HG03159 (cell line): ENCODE measurements around the gene NT5C3A.
"Not testable (repeated sequence)": the region's sequence is repeated elsewhere in the genome, so short reads cannot be mapped to it uniquely, and the experiment has no call there.

ENCODE experiments used
- ATAC-seq: cut with Tn5 transposase; IDR thresholded peaks from one replicate; pipeline ENCODE4 v1.9.1; 2021; ENCODE audit warnings: mild to moderate bottlenecking, moderate library complexity; ENCODE audit not compliant: unreplicated experiment

Gene NT5C3A

DNA sequence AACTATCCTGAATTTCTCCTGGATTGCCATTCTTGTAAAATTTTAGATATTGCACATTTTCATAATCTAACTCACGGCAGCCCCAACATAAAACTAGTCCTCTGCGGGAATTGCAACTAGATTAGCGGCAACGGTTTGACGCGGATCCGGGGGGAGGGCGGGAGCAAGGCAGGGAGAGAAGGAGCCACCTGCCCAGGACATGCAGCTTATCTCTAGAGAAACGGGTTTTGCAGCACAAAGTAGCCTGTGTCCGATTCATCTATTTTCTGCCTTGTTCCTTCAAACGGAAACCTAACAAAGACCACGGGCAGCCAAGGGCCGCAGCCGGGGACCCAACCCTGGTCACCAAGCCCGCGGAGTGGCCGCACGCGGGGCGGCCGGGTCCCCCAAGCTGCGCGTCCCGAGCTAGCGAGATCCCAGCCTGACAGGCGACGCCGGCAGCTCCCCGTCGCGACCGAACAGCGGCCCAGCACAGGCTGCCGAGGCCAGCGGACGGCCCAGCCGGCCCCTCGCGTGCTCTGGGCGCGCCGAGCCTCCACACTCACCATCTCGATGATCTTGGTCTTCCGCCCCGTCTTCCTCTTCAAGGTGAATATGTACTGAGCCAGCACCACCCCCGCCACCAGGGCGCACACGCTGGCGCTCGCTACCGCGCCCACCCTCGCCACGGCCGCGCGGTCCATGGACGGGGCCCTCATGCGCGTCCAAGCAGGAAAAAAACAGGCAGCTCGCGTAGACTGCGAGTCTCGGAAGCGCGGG, at the start of gene NT5C3A:
Gene NT5C3A, minus strand, starts transcription at position 754 of the 759 bp plus-strand sequence. Its CDS starts 71 bp downstream, at position 683.
- peak; percentile 47 for ATAC-seq

DNA sequence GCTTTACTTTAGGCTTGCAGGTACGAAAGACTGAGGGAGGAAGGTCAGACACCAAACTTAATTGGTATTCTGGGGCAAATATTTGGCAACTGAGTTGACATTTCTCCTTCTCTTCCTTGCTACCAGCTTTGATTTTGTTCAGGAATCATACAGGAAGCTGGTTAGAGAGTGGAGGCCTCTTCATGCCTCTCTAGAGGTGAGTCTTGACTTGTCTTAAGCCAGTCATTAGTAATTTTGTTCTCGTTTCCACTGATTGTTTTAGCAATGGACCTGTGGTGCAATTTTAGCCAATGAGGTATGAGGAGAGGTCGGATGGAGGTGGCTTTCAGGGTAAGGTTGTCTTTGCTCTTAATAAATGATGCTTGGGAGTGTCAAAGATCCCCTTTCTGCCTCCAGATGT, 49.0 kb upstream of the NT5C3A start:
- ATAC-seq = no peak

DNA sequence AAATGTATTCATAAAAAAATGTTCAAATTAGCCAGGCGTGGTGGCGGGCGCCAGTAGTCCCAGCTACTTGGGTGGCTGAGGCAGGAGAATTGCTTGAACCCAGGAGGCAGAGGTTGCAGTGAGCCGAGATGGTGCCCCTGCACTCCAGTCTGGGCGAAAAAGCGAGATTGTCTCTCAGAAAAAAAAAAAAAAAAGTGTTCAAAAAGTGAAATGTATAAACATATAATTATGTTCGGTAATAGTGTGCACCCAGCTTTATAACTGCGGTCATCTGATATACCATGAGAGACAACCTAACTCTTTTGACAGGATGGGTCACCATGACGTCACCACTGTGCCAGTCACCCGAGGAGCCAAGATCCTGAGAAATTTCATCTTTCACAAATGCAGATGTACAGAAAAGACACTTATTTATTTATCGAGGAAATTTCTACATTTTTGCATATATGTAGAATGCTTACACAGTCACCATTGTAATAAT, 47.2 kb upstream of the NT5C3A start:
- no peak for ATAC-seq

DNA sequence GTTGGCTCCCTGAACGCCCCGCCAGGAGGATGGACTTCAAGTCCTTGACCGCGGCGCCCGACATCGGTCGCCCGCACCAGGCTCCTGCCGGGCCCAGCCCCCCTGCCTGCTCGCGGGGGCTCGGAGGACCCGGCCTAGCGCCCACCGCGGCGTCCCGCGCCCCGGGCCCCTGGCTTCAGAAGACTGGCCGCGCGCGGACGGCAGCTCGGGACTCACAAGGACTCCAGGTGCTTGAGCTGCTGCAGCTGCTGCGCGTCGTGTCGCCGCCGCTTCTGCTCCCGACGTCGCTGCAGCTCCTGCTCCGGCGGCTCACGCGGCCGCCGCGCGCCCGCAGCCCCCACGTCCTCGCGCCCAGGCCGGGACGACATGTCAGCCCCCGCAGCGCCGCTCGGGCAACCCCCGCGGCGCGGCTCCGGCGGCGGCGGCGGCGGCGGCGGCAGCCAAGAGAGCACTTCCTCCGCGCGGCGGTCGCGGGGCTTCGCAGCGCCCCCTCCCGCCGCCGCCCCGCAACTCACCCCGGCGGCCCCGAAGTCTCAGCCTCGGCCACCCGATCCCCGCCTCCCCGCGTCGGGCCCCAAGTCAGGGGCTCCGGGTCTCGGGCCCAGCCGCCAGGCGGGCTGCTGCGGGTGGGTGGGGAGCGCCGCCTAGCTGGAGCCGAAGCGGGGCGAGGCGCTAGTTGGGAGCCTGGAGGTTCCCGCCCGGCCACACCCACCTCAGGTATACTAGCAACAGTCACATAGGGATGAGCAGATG, 46.6 kb upstream of the NT5C3A start, which contains the start of gene RP9:
Gene RP9, minus strand, starts transcription at position 400 of the 753 bp plus-strand sequence. Its CDS starts 32 bp downstream, at position 368.
- peak; percentile 88 for ATAC-seq

DNA sequence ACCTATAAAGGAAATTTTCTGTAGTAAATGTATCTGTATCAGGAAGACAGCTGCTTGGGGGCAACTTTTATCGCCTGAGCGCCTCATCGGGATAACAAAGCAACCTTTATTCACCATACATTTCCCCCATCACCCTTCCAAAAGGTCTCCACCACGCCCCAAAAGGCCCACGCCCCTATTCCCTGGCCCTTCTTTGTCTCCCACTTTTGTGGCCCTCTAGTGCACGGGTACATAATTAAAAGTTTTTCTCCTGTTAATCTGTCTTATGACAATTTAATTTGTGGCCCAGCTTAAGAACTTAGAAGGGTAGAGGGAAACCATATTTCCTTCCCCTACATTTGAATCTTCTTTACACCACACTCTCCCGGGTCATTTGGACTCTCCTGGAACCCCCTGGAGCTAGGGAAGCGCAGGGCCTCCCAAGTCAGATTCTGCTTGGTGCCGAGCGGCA, 46.0 kb upstream of the NT5C3A start:
- peak; percentile 22 for ATAC-seq

DNA sequence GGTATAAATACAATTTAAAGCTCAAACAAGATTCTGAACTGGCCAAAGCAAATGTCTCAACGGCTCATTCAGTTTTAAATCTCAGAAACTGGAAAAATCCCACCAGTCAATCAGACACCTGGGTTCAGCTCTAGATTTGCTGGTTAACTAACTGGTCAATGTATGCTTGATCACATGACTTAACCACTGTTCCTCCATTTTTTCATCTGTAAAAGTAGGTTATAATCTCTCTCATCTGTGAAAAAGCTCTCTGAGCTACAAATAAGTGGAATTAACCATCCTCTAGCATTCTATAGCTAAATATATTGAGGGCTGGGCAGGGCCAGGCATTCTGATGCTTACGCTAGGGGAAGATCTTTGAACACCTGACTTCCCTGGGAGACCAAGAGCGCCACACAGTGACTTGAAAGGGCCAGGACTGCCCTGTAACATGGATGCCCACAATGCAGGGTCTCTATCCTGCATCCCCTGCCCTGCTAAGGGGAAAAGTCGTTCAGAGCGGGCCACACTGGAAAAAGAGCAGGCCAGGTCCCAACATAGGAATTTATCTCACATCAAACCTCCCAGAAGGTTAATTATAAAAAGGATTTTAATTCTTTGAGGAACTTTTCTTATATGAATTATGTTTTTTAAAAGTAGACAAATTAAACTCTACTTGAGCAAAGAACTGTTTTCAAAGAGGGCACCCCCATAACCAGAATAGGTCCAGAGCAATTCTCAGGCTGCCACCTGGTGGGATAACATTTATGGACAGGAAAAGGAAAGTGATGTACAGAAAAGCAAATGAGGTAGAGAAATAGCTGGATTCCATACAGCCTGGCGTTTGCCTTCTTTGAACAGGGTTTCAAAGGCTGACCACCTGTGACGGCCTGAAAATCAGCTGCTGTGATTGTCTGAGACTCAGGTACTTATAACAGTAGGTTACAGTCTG, 44.8 kb upstream of the NT5C3A start:
- no peak for ATAC-seq

DNA sequence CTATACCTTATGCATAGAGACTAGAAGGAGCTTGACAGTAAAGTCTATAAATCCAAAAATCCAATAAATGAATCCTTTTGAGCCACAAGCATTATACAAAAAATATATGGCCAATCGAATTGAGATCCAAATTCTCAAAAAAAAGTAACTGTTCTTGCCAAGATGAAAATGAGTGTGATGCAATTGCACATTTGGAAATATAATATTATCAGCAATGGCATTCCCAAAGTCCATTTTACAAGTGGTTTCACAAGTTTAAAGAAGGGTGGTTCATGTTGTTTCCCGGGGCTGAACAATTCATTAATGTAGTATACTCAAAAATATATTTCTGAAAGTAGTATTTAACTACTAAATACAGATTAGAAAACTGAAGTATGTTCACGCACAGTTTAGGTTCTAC, 39.3 kb upstream of the NT5C3A start:
- no peak for ATAC-seq

DNA sequence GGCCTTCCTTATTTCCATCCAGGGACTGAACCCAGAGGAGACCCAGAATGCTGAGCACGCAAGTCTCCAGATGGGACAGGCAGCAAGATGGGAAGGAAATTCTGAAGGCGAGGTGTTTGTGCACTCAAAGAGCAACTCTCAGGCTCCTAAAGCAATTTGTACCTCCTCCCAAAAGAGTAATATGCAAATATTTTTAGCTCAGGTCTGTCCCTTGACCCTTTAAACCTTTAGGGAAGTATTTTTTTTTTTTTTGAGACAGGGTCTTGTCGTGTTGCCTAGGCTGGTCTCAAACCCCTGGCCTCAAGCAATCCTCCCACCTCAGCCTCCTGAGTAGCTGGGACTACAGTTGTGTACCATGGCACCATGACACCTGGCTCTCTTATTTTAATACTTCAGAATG, 38.2 kb upstream of the NT5C3A start:
- no peak for ATAC-seq

DNA sequence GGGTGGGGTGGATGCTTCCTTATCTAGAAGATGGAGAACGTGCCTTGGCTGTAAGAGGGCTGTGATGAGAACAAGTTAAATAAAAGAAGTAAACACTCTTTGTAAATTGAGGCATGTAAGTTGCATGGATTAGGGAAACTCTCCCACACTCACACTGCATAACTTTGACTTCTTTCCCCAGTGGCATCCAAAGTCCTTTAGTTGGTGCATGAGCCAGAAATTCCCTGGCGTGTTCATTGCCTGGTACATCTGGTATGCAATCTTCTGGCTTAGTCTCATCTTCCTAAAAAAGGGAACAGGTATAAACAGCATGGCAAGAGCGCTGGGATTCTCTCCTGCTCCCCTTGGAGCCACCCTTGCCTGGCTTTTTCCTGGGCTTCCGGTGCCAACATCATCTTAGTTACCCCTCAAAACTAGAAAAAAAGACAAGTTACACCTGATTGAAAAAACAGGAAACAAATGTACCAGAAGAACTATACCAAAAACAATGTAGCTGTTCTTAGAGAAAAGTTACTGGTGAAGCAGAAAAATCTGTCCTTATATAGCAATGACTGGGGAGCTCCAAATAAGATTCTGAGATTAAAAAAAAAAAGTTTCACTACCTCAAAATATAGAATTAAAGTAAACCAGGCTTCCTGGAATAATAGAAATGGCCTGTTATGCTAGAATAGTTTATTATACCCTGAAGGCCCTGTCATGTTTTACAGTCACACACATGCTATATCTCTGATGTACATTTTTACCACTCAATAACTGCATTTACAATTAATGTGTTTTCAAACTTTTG, 36.8 kb upstream of the NT5C3A start:
- ATAC-seq = no peak

DNA sequence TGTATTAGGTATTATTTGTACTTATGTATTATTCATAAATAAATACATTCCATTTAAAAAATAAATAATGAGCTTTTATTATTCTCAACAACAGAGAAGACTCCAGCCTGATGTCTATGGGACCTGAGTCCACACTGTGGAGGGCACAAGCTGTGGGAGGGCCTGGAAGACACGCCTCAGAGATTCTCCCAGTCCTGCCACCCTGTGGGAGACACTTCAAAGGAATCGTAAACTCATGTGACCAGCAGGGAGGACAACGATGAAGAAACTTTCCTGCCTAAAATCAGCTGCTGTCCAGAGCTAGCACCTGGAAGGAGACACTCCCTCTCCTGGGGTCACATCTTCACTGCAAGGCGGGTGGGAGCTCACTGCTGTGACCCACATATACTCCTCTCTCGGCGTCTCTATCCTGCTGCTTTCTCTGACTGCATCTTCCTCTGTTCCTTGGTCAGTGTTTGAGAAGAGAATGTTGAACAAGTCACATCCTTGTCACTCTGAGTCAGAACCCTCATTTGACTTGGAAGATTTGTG, 32.2 kb upstream of the NT5C3A start:
- not testable (repeated sequence) for ATAC-seq

DNA sequence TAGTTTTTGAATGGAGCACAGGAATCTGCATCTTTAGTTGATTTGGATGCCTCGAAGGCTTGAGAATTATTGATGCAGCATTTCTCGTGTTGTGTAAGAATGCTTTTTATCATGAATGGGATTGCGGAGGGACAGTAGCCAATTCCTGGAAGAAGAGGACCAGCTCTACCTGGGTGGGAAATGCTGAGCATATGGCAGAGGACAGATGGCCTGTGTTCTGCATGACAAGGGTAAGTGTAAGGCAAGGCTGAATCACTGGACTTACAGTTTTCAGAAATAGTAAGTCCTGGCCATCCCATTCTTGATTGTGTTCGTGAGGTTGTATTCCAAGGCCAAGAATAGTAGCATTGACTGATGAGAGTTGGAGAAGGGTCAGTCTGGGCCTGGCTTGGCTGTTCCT, 30.7 kb upstream of the NT5C3A start:
- ATAC-seq = no peak

DNA sequence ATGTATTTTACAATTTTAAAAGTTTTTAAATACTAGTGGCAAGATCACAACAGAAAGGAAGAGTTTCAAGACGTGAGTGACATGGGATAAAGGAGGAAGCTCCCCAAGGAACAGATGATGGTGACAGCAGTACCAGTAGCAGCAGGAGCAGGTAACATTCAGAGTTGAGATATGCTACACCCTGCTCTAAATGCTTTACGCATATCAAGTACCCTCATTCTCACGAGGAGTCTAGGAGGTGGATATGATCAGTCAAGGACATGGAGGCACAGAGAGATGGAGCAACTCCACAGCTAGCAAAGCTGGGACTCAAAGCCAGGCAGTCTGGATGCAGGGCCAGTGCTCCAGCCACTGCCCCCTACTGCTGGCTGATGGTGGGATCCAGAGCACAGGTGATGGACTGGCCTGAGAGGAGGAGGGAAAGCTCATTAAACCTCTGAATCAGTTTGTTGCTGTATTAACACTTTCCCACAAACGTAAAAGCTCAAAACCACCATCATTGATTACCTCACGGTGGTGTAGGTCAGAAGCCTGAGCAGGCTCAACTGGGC, 29.1 kb upstream of the NT5C3A start:
- no peak for ATAC-seq

DNA sequence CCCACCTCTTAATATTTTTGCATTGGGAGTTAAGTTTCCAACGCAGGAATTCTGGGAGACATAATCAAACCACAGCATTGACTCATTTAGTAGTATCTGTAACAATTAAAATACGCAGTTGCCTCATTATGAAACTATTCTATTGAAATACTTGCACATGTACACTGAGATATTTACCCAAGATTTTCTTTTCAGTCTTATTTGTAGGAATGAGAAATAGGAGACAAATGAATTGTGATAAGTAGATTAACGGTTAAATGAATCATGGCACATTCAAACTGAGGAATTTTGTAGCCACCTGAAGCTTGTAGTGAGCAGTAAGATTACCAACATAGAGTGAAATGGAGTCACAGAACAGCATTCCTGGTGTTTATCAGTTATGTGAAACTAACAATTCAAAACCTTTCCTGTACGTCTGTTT, 28.5 kb upstream of the NT5C3A start:
- no peak for ATAC-seq

DNA sequence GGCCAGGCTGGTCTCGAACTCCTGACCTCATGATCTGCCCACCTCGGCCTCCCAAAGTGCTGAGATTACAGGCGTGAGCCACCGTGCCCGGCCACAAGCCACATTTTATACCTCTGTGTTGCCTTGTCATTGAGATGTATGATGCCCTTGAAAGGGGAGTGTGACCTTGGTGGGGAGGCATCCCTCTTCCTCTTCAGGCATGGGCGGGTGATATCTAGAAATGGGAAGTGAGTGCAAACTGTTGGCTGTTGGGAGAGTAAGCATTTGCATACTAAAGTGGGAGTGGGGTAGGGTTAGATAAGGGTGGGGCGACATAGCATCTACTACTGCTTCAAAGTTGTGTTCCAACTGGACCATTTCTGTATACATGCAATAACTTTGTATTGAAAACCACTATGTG, 26.6 kb upstream of the NT5C3A start:
- no peak for ATAC-seq

DNA sequence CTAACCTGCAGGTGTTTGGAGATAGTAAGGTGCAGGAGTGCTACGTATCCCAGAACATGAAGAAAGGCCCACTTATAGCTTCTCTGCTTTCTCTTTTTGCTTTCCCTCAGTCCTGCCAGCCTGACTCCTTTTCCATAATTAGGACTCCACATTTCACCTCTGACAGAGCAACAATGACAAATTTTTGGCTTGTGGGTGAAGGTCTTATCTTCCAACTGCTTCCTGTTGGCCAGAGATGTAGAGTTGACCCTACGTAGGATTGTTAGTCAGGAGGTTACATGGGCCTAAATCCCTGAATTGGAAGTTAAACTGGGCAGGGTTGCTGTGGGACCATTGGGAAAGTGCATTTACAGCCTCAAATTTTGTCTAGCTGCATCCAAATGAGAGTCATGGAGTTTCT, 25.3 kb upstream of the NT5C3A start:
- ATAC-seq = no peak

DNA sequence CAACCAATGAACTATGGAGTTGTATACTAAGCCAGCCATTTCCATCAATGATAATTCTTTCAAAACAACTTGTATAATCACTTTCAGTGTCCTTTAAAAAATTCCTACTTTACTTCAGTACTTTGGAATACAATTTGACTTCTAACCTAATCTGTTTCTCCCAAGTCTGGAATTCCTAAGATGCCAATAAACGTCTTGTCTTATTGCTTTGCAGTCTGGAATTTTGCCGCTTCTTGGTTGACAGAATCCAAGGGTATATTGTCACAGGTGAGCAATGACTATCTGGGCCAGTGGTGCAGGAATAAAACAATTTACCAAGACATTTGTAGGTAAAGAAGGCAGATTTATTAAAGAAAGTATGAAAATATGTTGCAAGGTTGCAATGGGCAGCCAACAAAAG, 24.8 kb upstream of the NT5C3A start:
- ATAC-seq = no peak

DNA sequence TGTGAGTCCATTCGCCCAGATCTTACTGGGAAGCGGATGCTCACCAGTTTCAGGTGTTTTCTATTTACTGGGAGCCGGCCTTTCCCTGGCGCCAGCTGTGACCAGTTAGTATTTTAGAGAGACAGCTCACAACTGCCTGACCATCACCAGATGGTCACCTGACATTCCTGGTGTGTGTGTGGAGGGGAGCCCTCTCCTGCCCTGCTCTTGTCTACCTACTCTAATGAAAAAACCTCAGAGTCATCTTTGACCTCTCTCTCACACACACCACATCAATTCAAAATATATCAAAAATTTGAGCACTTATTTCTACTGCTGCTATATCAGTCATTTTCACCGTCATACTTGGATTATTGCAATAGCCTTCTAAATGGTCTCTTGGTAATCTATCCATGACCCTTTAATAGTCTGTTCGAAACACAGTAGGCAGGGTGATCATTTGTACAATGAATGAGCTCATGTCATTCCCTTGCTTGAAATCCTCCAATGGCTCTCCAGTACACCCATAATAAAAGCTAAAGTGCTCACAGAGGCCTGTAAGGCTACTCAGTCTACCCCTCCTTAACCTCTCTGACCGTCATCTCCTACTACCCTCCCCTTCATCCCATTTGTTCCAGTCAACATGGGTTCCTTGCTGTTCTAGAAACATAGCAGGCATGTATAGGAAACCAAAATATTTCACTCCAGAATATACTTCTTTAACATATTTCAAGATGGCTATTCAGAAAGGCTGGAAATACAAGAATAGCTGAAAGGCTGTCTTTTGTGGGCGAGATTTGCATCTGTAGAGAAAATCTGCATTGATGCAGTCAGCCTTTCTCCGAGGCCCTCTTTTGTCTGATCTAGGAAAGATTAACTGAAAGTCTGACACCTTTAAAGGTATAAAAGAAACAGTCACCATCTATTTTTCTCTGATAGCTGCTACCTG, 17.5 kb upstream of the NT5C3A start:
- no peak for ATAC-seq

DNA sequence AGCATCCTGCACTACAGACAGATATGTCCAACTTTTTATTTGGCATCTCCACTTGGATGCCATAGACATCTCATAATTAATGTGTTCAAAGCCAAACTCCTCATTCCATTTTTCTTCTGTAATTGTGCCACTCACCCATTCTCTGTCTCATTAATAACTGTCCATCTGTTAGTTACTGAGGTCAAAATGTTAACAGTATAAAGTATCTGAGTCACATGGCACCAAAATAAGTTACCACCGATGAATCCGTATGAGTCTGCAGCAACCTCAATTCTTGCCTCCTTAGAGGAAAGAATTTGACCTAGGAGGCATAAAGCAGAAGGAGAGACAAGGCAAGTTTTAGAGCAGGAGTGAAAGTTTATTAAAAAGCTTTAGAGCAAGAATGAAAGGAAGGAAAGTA, 16.5 kb upstream of the NT5C3A start:
- no peak for ATAC-seq
